ENCODE data around the gene PELI1.
A peak's percentile ranks its signal among the peaks of the same experiment; 100 is the strongest.
"Not testable (repeated sequence)": the region's sequence is repeated elsewhere in the genome, so short reads cannot be mapped to it uniquely, and the experiment has no call there.

Gene PELI1

GRCh38 chr2:64122358-64122757 is 21.9 kb downstream of the PELI1 start:
- DNase-seq (ENCODE audit: low read depth), result no peak

- DNase-seq (ENCODE audit: low read depth), result no peak
Observed at GRCh38 chr2:64120928-64121327, 23.3 kb downstream of the PELI1 start.

DNA sequence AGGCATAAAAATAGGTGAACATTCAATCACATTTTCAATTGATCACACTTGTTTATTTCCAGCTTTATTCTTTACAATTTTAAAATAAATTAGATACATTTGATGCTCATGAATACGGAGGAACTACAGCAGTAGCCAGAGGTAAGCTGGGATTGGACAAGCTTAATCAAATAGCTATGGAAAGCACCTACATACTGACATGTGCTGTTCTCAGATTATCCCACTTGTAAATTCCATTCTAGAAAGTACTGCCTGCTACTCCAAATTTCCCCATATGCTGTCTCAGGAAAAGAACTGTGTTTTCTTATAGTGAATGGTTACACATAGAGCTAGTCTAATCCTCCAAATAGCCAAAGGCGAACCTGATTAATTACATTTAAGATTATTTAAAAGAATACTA is 24.2 kb downstream of the PELI1 start:
- no peak for DNase-seq (ENCODE audit: low read depth)

- no peak for DNase-seq (ENCODE audit: low read depth)
Observed at GRCh38 chr2:64119369-64119768, 24.9 kb downstream of the PELI1 start.

DNA sequence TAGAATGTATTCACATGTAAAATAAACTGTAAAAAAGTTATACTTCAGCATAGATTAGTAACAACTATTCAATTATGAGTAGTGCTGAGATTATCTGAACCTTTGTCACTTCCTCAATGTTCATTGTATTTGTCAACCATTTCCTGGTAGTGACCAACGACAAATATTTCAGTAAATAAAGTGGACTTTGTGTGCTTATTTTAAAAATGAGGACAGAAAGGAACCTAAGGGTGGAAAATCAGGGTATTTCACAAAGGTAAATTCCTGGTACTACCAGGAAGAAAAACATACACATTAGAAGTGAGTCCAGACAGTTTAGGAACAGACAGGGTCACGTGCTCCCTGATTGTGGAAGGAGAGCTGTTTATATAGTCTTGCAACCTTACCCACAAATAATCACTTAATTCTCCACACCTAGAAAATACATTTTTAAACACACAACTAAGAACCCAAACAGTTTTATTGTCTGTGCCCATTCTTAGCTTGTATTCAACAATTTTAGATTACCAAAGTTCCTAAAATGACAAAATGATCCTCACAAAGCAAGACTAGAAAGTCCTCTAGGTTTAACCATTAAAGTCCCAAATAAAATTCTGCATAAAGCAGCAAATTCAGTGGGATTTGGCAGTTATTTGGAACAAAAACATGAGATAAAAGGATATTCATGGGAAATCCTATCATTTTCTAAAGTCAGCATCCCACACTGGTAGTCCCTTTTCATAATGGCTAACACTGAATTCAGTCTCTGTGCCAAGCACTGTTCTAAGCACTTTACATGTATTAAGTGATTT is 28.2 kb downstream of the PELI1 start:
- DNase-seq (ENCODE audit: low read depth), result no peak

DNA sequence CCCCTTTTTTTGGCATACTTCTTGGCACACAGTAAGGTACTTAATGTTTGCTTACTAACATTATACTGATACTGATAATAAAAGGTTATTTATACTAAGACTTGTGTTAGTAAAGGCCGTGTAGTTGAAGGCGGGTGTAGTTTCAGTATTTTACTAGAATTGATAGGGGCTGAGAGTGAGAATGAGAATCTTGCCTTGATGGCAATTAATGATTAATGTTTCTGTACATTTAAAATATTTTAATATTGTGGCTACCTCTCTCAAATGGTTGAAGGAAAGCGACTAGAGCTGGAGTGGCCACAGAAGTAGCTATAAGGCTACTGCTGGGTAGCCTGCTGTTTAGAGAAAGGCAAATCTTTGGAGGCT is 29.3 kb downstream of the PELI1 start:
- DNase-seq (ENCODE audit: low read depth), result no peak

- DNase-seq (ENCODE audit: low read depth), result peak; percentile 79
Observed at GRCh38 chr2:64114063-64114911, 29.9 kb downstream of the PELI1 start.

- DNase-seq (ENCODE audit: low read depth), result peak; percentile 5
Observed at GRCh38 chr2:64112016-64112415, 32.2 kb downstream of the PELI1 start.

GRCh38 chr2:64111426-64111825 is 32.8 kb downstream of the PELI1 start:
- DNase-seq (ENCODE audit: low read depth), result no peak

GRCh38 chr2:64108666-64109241 is 35.5 kb downstream of the PELI1 start:
- DNase-seq (ENCODE audit: low read depth), result no peak

DNA sequence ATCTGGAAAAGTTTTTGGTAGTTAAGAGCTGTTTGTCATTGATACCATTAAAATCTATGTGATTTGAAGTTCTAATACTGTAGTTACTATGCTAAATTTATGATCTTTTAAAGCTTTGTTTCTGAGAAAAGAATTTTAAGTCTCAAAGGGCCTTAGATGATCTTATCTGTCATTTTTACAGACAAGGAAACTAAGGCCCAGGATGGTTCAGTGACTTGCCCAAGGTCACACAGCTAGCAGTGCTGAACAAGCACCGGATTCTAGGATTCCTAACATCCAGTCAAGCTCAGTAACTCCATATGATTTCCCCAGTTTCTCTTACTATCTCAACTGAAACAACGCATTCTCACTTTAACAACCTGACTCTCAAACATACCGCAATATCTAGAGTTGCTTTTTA is 37.7 kb downstream of the PELI1 start:
- no peak for DNase-seq (ENCODE audit: low read depth)

DNA sequence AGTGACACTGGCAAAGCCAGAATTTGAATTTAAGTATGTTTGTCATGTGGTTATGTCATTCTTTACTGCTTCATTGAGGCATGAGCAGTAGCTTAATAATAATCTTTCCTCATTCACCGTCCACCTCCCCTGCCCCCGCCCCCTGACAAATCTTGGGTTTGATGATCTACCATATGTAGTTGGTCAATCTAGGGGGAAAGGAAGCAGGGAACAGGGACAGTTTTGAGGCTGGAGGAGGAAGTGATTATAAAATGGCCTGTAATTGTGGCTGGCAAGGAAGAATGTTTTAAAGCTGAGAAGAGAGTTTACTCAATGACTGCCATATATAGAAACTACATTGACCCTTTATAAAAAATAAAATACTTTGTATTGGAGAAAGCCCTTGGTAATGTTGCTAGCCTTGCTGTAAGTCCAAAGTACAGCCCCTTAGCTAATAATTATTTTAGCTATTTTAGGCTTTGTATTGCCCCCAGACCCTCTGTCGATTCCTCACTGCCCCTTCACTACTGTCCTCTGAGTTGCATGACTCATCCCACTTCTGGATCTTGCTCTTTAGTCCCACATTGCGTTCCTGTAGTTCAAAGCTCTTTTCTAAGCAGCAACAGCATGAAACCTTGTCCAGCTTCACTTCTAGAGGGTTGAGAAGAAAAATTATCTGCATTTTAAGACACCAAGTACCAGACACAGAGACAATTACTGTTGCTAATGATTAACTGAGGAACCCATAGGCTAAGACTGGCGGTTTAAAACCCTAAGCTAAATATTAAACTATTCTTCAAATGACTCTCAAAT is 38.4 kb downstream of the PELI1 start:
- peak; percentile 35 for DNase-seq (ENCODE audit: low read depth)

DNA sequence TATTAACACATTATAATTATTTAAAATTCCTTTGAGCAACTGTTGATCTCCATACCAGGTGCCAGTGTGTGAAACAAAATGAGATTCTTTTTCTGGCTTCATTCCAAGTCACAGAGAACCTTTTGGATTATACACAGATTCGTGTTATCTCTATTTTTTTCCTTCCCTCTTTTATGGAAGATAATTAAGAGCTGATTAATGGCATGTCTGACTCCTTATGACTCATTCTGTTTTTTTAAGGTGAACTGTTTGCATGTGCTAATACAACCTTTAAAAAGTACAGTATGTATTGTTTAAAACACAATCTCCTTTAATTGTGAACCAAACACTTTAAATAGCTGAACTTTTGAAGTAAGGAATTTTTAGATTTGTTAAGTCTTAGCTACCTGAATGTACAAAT is 39.3 kb downstream of the PELI1 start:
- no peak for DNase-seq (ENCODE audit: low read depth)

- not testable (repeated sequence) for DNase-seq (ENCODE audit: low read depth)
Observed at GRCh38 chr2:64102736-64103135, 41.5 kb downstream of the PELI1 start.

GRCh38 chr2:64101141-64101591 is 43.1 kb downstream of the PELI1 start:
- peak; percentile 63 for DNase-seq (ENCODE audit: low read depth)

DNA sequence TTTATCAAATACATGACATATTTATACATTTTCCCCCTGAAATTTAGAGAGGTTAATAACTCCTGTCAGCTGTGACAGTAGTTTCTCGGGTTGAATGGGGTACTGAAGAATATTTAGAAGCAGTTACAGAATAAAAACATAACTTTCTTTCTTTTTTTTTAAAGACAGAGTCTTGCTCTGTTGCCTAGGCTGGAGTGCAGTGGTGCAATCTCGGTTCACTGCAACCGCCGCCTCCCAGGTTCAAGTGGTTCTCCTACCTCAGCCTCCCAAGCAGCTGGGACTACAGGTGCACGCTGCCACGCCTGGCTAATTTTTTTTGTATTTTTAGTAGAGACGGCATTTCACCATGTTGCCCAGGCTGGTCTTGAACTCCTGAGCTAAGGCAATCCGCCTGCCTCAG is 43.6 kb downstream of the PELI1 start:
- not testable (repeated sequence) for DNase-seq (ENCODE audit: low read depth)

DNA sequence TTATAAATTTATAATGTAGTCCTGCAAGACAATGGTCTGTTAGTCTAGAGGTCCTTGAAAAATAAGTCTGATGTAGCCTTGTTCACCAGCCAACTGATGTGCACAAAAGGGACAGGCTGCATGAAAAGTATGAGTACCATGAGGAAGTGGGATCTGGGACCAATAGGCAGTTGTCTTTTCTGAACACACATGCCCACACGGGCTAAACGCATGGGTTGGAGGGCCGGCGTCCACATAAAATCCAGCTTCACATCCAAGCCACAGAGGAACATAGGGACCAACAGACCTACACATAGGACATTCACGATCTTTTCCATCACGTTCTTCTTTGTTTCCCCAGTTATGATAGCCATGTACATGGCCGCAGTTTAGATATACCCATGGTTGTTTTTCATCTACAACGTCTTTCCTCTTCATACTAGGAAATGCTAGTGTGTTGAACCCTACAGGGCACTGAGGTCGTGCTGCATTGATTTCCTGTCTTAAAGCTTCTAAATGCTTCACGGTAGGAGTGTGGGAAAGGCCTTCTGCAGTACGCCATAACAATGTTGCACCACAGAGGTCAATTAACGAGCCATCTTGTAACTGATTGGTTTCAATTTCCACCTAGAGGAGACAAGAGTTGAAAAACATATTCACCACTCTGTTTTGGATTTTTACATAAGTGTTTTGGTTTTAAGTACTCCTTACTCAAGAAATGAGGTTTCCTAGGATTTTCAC is 49.4 kb downstream of the PELI1 start:
- no peak for DNase-seq (ENCODE audit: low read depth)

DNA sequence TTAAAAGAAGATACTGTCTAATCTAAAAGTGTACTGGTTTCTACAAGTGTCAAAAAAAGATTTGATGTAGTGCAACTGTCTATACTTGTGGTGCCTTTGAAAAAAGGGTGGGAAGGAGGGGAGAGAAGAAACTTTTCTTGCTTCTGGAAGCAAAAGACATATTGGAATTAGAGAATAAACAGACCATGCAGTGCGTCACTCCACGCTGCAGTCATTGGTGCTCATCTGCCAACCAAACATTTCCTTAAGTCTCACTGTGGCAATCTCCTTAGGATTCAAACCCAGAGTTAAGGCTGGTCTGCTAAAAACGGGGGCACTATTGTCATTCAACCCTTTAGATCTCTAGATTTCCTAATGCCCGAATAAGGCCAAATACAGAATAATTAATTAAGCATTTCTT is 50.9 kb downstream of the PELI1 start:
- no peak for DNase-seq (ENCODE audit: low read depth)

GRCh38 chr2:64092502-64092901 is 51.7 kb downstream of the PELI1 start:
- no peak for DNase-seq (ENCODE audit: low read depth)

DNA sequence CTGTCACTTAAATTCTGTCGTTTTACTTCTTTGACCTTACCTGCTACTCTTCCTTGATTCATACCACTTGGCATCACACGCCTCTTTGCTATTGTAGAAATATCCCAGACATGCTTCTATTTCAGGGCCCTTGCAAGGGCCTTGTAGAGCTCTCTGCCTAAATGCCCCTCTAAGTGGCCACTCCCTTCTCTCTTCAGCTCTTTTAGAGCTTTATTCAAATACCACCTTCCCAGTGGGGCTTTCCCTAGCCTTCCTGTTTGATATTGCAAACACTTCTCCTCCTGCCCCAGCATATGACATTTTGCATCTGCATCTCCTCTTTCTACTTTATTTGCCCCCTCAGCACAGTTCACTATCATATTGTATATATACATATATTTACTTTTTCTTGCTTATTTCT is 54.0 kb downstream of the PELI1 start:
- no peak for DNase-seq (ENCODE audit: low read depth)

DNA sequence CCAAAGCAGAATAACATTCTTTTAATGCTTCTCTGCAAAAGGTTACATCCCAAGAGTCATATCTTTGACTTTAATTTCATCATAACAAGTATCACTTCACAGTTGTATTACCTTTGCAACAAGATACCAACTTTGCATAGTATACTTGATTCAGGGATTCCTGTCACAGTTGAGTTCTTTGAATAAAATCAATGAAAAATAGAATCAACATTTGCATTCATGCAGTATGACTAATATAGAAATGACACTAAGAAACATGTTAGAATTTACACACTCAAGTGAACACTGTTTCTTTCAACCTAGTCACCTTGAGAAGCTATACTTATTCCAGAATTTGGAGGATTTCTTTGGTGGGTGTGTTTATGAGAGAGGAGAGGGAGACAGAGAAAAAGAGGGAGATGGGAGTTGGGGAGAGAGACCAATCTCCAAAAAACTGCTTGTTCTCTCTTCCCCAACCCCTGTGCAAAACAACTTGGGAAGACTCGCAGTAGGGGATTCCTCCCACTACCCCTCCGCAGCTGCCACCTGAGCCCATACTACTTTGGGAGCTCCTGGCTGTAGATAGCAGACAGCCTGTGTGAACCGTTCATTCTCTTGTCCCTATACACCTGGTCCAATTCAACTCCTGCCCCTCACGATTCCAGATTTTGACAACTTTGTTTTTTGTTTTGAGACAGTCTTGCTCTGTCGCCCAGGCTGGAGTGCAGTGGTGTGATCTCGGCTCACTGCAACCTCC is 57.7 kb downstream of the PELI1 start:
- no peak for DNase-seq (ENCODE audit: low read depth)
